Stimulated activated naive CD8-positive, alpha-beta T cell treated with anti-CD3 and anti-CD28 coated beads, Interleukin-15, amount 100 ng/mL, for 72 hours (primary cell): ENCODE results near the gene CFAP54.
"Not testable (repeated sequence)": the region's sequence is repeated elsewhere in the genome, so short reads cannot be mapped to it uniquely, and the experiment has no call there.

Experiments
- ATAC-seq: fragments of 150-1000 bp; cut with Tn5 transposase; 2 replicates; pipeline ENCODE4 v1.10.0; 2021; ENCODE audit warnings: mild to moderate bottlenecking, moderate library complexity
- DNase-seq, 2 donors: peaks; one replicate each; pipeline ENCODE4 v3.0.0; 2021 to 2022
- H3K27ac Mint-ChIP-seq, 2 donors: one replicate each; pipeline ENCODE4 v1.8.0; 2022; ENCODE audit warnings: mild to moderate bottlenecking in 2 of 2, mixed read lengths in 2 of 2, moderate library complexity in 2 of 2
- H3K27me3 Mint-ChIP-seq: one replicate; pipeline ENCODE4 v1.8.0; 2022; ENCODE audit warnings: mixed read lengths
- H3K4me1 Mint-ChIP-seq: one replicate; pipeline ENCODE4 v1.8.0; 2022; ENCODE audit warnings: mild to moderate bottlenecking, mixed read lengths
- H3K4me3 Mint-ChIP-seq, 2 donors: one replicate each; pipeline ENCODE4 v1.8.0; 2022; ENCODE audit warnings: mild to moderate bottlenecking in 2 of 2, mixed read lengths in 2 of 2, moderate library complexity in 1 of 2
- H3K9me3 Mint-ChIP-seq, 2 donors: one replicate each; pipeline ENCODE4 v1.8.0; 2022; ENCODE audit warnings: mixed read lengths in 2 of 2

The CFAP54 gene

GRCh38 chr12:96710127-96710745, 220.9 kb downstream of the CFAP54 start:
- DNase-seq (no peak), ATAC-seq (no peak)
- H3K27ac Mint-ChIP-seq = no peak overlapping the region
- no peaks in the 10 kb centered on the region for H3K27me3 Mint-ChIP-seq
- no peaks in the 10 kb centered on the region for H3K9me3 Mint-ChIP-seq
- H3K4me3 Mint-ChIP-seq = no peak overlapping the region
- H3K4me1 Mint-ChIP-seq = no peaks in the 10 kb centered on the region

GRCh38 chr12:96711364-96711763, 222.0 kb downstream of the CFAP54 start:
- Mint-ChIP-seq H3K4me1 (no peaks in the 10 kb centered on the region), H3K27ac (no peak overlapping the region), H3K27me3 (no peaks in the 10 kb centered on the region), H3K4me3 (no peak overlapping the region), H3K9me3 (no peaks in the 10 kb centered on the region)
- DNase-seq (no peak), ATAC-seq (no peak)

- DNase-seq (no peak), ATAC-seq (no peak)
- Mint-ChIP-seq H3K27ac (no peak overlapping the region), H3K4me1 (no peaks in the 10 kb centered on the region), H3K9me3 (no peaks in the 10 kb centered on the region), H3K4me3 (no peak overlapping the region), H3K27me3 (no peaks in the 10 kb centered on the region)
Observed at GRCh38 chr12:96714199-96714598, 224.8 kb downstream of the CFAP54 start.

GRCh38 chr12:96719660-96720362, 230.4 kb downstream of the CFAP54 start:
- Mint-ChIP-seq H3K27me3 (no peaks in the 10 kb centered on the region), H3K4me1 (no peaks in the 10 kb centered on the region), H3K27ac (peak overlapping the region; percentile 95 to 96), H3K9me3 (no peaks in the 10 kb centered on the region), H3K4me3 (peak overlapping the region; percentile 86 to 89)
- peak; percentile 81 for ATAC-seq
- DNase-seq = no peak

- Mint-ChIP-seq H3K27ac (peak overlapping the region; percentile 95 to 96), H3K4me3 (peak overlapping the region; percentile 86 to 89), H3K4me1 (no peaks in the 10 kb centered on the region), H3K9me3 (no peaks in the 10 kb centered on the region), H3K27me3 (no peaks in the 10 kb centered on the region)
- ATAC-seq (peak; percentile 84), DNase-seq (peak; percentile 16 to 18)
Observed at GRCh38 chr12:96720363-96720705, 231.0 kb downstream of the CFAP54 start.

DNA sequence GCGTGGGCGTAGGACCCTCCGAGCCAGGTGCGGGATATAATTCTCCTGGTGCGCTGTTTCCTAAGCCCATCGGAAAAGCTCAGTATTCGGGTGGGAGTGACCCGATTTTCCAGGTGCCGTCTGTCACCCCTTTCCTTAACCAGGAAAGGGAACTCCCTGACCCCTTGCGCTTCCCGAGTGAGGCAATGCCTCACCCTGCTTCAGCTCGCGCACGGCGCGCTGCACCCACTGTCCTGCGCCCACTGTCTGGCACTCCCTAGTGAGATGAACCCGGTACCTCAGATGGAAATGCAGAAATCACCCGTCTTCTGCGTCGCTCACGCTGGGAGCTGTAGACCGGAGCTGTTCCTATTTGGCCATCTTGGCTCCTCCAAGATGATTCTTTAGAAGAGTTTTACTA, 240.1 kb downstream of the CFAP54 start:
- not testable (repeated sequence) for H3K27me3 Mint-ChIP-seq, DNase-seq, ATAC-seq, H3K9me3 Mint-ChIP-seq, H3K4me3 Mint-ChIP-seq, H3K27ac Mint-ChIP-seq, H3K4me1 Mint-ChIP-seq

- H3K27ac Mint-ChIP-seq = no peak overlapping the region
- ATAC-seq (no peak), DNase-seq (no peak)
- H3K4me1 Mint-ChIP-seq = no peaks in the 10 kb centered on the region
- H3K9me3 Mint-ChIP-seq = no peaks in the 10 kb centered on the region
- H3K27me3 Mint-ChIP-seq = no peaks in the 10 kb centered on the region
- no peak overlapping the region for H3K4me3 Mint-ChIP-seq
Observed at GRCh38 chr12:96729886-96730285, 240.5 kb downstream of the CFAP54 start.

GRCh38 chr12:96743606-96744005, 254.2 kb downstream of the CFAP54 start:
- Mint-ChIP-seq H3K27me3 (peaks cover 19% of the 10 kb centered on the region), H3K9me3 (no peaks in the 10 kb centered on the region), H3K27ac (no peak overlapping the region), H3K4me1 (no peaks in the 10 kb centered on the region), H3K4me3 (no peak overlapping the region)
- ATAC-seq (no peak), DNase-seq (no peak)

DNA sequence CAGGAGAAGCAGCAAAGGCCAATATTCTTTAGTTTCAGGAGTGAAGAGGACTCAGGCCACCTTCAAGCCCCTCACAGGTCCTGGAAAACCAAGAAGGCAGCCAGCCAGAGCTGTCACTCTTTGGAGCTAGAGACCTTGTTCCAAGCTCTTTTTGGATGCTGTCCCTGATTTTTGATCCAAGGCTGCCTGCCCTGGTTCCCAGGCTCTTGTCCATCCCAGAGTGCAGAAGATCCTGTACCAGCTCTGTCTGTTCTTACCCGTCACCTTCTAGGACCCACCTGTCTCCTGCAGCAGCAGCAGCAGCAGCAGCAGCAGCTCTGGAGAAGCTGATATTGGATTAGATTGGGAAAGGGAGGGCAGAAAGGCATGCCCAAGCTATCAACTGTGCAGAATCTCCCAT, 260.6 kb downstream of the CFAP54 start:
- Mint-ChIP-seq H3K4me3 (no peak overlapping the region), H3K27me3 (peaks cover 20% of the 10 kb centered on the region), H3K27ac (no peak overlapping the region), H3K4me1 (no peaks in the 10 kb centered on the region), H3K9me3 (no peaks in the 10 kb centered on the region)
- ATAC-seq (no peak), DNase-seq (no peak)

DNA sequence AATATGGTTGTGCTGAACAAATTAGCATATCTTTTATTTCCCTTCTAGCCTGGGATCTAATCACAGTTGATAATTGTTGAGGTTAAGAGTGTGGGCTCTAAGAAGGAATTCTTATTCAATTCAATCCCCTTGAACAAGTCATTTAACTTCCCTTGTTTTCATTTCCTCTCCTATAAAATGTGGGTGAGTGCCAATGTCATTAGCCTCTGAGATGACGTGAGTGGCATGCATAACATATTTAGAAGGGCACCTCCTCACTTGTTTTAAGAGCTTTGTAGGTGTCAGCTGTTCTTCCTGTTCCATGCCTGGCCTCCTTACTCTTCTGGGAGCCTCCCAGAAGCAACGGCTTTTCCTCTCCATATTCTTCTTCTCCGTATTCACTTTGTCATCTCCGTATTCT, 262.2 kb downstream of the CFAP54 start:
- Mint-ChIP-seq H3K9me3 (no peaks in the 10 kb centered on the region), H3K4me1 (no peaks in the 10 kb centered on the region), H3K4me3 (no peak overlapping the region), H3K27me3 (peaks cover 11% of the 10 kb centered on the region), H3K27ac (no peak overlapping the region)
- ATAC-seq = no peak
- DNase-seq = no peak

GRCh38 chr12:96752211-96752610, 262.8 kb downstream of the CFAP54 start:
- Mint-ChIP-seq H3K4me3 (no peak overlapping the region), H3K9me3 (no peaks in the 10 kb centered on the region), H3K27me3 (peaks cover 7% of the 10 kb centered on the region), H3K27ac (no peak overlapping the region), H3K4me1 (no peaks in the 10 kb centered on the region)
- no peak for DNase-seq
- ATAC-seq = no peak

DNA sequence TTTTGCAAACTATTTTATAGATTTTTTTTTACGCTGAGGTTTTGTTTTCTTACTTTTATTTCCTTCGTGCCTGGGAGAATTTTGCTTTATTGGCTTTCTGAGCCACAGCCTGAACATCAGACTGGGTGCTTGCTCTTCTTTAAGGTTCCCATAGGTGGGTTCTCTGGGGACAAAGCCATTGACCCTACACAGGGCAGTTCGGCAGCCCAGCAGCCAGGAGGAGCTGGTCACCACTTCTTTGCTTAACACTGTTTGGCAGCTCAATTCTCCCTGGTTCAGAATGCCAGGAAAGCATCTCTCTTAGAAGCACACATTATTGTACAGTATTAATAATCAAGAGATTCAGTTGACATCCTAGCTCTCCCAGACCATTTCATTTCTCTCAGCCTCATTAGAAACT, 276.9 kb downstream of the CFAP54 start:
- Mint-ChIP-seq H3K4me1 (no peaks in the 10 kb centered on the region), H3K9me3 (no peaks in the 10 kb centered on the region), H3K27me3 (peaks cover 11% of the 10 kb centered on the region), H3K4me3 (no peak overlapping the region), H3K27ac (no peak overlapping the region)
- DNase-seq (no peak), ATAC-seq (no peak)

DNA sequence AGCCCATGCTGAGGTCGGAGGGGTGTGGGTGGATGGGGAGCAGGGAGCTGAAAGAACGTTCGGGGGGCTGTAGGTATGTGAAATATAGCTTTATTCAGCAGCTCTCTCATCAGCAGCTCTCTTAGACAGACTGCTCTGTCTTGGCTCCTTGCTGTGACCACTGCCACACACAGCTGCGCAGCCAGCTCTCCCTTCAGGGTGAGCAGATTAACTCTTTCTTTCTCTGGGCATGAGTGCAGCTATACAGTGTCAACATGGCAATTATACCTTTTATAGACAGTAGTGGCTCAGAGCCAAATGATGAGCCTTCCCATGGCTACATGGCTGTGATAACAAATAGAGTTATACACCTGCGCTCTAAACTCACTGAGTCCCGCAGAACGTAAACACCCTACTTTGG, 280.0 kb downstream of the CFAP54 start:
- Mint-ChIP-seq H3K4me3 (no peak overlapping the region), H3K27ac (no peak overlapping the region)
- ATAC-seq = no peak

DNA sequence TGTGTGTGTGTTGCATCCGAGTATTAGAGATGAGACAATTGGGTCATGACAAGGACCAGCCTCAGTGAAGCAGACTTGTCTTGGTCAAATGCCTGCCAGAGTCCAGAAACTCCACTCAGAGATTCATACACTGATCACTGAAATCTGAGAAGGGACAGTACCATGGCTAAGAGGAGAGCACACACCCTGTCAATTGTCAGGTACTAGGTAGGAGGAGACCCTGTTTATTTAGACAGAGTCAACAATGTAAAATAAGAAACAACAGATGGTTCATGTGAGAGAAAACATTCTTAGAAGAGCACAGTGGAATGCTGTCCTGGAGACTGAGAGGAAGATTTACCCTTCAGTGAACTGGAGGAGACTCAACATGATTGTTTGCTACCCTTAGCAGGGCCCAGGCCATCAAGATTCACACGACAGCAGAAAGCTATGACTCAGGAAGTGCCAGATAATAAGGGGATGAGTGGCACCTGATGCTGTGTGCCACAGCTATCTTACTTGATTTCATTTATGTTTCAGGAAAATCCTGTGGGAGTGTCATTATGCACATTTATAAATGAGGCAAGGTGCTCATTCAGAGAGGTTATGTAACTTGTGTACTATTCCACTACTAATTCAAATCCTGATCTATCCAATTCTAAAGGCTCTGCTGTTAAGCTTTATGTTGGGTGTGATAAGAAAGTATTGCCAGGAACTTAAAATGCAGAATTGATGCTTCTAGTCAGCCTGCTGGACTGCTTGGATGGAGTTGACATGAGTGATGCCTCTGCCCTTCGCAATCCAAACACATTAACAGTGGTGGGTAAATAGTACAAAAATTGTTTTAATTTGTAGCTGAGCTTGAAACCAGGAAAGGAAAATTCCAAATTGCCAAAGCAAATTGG, 281.1 kb downstream of the CFAP54 start:
- H3K4me1 Mint-ChIP-seq = no peaks in the 10 kb centered on the region
- no peak overlapping the region for H3K27ac Mint-ChIP-seq
- DNase-seq = no peak
- H3K9me3 Mint-ChIP-seq = no peaks in the 10 kb centered on the region
- H3K4me3 Mint-ChIP-seq = no peak overlapping the region
- peaks cover 11% of the 10 kb centered on the region for H3K27me3 Mint-ChIP-seq
- peak; percentile 28 for ATAC-seq

More for the DNA sequence above, 280.0 kb downstream of the CFAP54 start:
- H3K27me3 Mint-ChIP-seq = peaks cover 11% of the 10 kb centered on the region
- no peak for DNase-seq
- H3K4me1 Mint-ChIP-seq = no peaks in the 10 kb centered on the region
- no peaks in the 10 kb centered on the region for H3K9me3 Mint-ChIP-seq

GRCh38 chr12:96773031-96773430, 283.7 kb downstream of the CFAP54 start:
- Mint-ChIP-seq H3K4me3 (no peak overlapping the region), H3K27ac (no peak overlapping the region), H3K9me3 (no peaks in the 10 kb centered on the region), H3K27me3 (no peaks in the 10 kb centered on the region), H3K4me1 (no peaks in the 10 kb centered on the region)
- DNase-seq = no peak
- ATAC-seq = no peak
